Breast epithelium (tissue), 4 donors: Measurements from ENCODE around the gene RNF4. TPM values are rescaled to one million over a fixed set of nuclear protein-coding genes. Genes with fewer than 3 reads are reported as not detected.
A peak's percentile ranks its signal among the peaks of the same experiment; 100 is the strongest.

Experiments
- DNase-seq, 2 donors: peaks; one replicate each; pipeline ENCODE4 v3.0.0-alpha.2; 2019; ENCODE audit warnings: low spot score in 2 of 2
- H3K27ac ChIP-seq, 2 donors: fragments of 200-600 bp; sonication (generic) in 1 of 2; one replicate each; pipeline ENCODE4 v1.5.1; 2016 to 2019; ENCODE audit warnings: mild to moderate bottlenecking in 1 of 2
- H3K27me3 ChIP-seq, 2 donors: fragments of 200-600 bp; sonication (generic) in 1 of 2; one replicate each; pipeline versions ENCODE4 v1.5.1 to v1.6.0; 2017 to 2019; ENCODE audit warnings: control low read depth in 1 of 2, mild to moderate bottlenecking in 1 of 2
- H3K36me3 ChIP-seq: fragments of 200-600 bp; one replicate; pipeline ENCODE4 v1.5.1; 2019
- H3K4me1 ChIP-seq, 2 donors: fragments of 200-600 bp; sonication (generic); one replicate each; pipeline ENCODE4 v1.5.1; 2016 to 2019; ENCODE audit warnings: control low read depth in 1 of 2
- H3K4me3 ChIP-seq, 3 donors: fragments of 200-600 bp; sonication (generic); 1 replicate in 2 of 3; 2 replicates in 1 of 3; pipeline ENCODE4 v1.5.1; 2016 to 2019; ENCODE audit warnings: mild to moderate bottlenecking in 3 of 3, moderate library complexity in 2 of 3
- H3K9me3 ChIP-seq, 2 donors: fragments of 200-600 bp; sonication (generic) in 1 of 2; one replicate each; pipeline ENCODE4 v1.5.1; 2016 to 2019; ENCODE audit warnings: control low read depth in 1 of 2
- POLR2A ChIP-seq: fragments of 450-650 bp; IDR thresholded peaks from one replicate; pipeline ENCODE4 v1.6.1; 2016; ENCODE audit warnings: antibody characterized with exemption, mild to moderate bottlenecking, moderate library complexity
- POLR2AphosphoS5 ChIP-seq, 3 donors: sonication (generic); formaldehyde crosslinking; IDR thresholded peaks; one replicate each; pipeline ENCODE4 v1.6.1; 2017; ENCODE audit warnings: antibody characterized with exemption in 3 of 3
- intact Hi-C: fragments of 100-400 bp; cut with DNase I; formaldehyde crosslinking; loops from one replicate; pipeline ENCODE4 v1.15.1; 2023; ENCODE audit warnings: low total_unique reads
- total RNA-seq, 3 donors: library from RNA; depleted of rRNA; stranded (reverse); fragments of >200 nt; gene quantifications; one replicate each; pipeline ENCODE4 v1.1.0, GENCODE V29; 2016
- TF ChIP-seq, protein P1 (sequence below), 3 donors: fragments of 450-650 bp; IDR thresholded peaks; one replicate each; pipeline ENCODE4 v1.5.1; 2016 to 2017; ENCODE audit warnings: antibody characterized with exemption in 3 of 3, mild to moderate bottlenecking in 3 of 3, moderate library complexity in 3 of 3

The RNF4 gene
- total RNA-seq, 3 donors from 2014 or later: 35.7 to 52.7 (median 40.8) TPM

DNA sequence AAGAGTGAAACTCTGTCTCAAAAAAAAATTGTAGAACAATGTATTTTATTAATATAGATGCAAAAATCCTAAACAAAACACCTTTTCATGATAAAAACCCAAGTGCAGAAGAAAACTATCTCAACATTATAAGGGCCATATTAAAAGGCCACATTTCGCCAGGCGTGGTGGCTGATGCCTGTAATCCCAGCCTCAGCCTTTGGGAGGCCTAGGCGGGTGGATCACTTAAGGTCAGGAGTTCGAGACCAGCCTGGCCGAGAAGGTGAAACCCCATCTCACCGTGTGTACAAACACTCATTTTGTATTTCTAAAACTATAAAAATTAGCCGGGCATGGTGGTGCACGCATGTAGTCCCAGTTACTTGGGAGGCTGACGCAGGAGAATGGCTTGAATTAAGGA is 57.7 kb downstream of the RNF4 start:
- H3K9me3 ChIP-seq: no peaks in the 10 kb centered on the region
- no peak overlapping the region for H3K27ac ChIP-seq
- H3K4me3 ChIP-seq: no peak overlapping the region
- intact Hi-C loops: no loop called here
- DNase-seq: no peak
- no peak for TF ChIP-seq POLR2AphosphoS5 (IDR thresholded peaks at IDR 0.05)
- TF ChIP-seq, protein P1, sequence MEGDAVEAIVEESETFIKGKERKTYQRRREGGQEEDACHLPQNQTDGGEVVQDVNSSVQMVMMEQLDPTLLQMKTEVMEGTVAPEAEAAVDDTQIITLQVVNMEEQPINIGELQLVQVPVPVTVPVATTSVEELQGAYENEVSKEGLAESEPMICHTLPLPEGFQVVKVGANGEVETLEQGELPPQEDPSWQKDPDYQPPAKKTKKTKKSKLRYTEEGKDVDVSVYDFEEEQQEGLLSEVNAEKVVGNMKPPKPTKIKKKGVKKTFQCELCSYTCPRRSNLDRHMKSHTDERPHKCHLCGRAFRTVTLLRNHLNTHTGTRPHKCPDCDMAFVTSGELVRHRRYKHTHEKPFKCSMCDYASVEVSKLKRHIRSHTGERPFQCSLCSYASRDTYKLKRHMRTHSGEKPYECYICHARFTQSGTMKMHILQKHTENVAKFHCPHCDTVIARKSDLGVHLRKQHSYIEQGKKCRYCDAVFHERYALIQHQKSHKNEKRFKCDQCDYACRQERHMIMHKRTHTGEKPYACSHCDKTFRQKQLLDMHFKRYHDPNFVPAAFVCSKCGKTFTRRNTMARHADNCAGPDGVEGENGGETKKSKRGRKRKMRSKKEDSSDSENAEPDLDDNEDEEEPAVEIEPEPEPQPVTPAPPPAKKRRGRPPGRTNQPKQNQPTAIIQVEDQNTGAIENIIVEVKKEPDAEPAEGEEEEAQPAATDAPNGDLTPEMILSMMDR (IDR thresholded peaks at IDR 0.05): no peak
- TF ChIP-seq POLR2A: no peak
- H3K27me3 ChIP-seq: no peaks in the 10 kb centered on the region
- no peaks in the 10 kb centered on the region for H3K36me3 ChIP-seq
- H3K4me1 ChIP-seq: no peaks in the 10 kb centered on the region

DNA sequence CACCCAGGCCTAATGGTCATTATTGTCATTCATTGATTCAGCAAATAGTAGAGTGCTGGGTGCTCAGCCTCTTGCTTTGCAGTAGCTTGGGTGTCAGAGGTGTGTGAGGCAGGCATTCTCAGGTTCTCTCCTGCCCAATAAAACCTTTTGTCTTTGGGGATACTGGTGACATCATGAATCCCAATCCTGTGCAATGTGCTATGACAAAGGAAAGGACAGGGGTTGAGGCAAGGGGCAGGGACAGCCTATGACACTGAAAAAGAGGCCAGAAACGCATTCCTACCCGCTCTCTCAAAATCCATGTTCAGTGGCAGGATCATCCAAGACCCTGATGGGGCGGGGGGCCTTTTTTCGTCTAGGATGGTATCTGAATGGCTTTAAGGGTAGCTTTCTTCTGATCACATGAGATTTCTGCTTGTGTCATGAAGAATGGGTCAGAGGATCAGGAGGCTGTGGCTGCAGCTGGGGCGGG is 66.0 kb downstream of the RNF4 start:
- H3K36me3 ChIP-seq: no peaks in the 10 kb centered on the region
- intact Hi-C loops: loop anchor here (5.0 kb wide), 1 partner anchor 58 kb away; no protein-coding TSS in a partner anchor
- H3K4me3 ChIP-seq: peak overlapping the region; percentile 70 to 98 (median 76)
- H3K27ac ChIP-seq: peak overlapping the region; percentile 91 to 99
- no peaks in the 10 kb centered on the region for H3K9me3 ChIP-seq
- peaks cover 0 to 4% of the 10 kb centered on the region in 2 donors for H3K4me1 ChIP-seq
- no peaks in the 10 kb centered on the region for H3K27me3 ChIP-seq
- TF ChIP-seq POLR2A (no peak), POLR2AphosphoS5 (IDR thresholded peaks at IDR 0.05) (no peak)
- TF ChIP-seq, protein P1 (IDR thresholded peaks at IDR 0.05): no peak
- no peak for DNase-seq

DNA sequence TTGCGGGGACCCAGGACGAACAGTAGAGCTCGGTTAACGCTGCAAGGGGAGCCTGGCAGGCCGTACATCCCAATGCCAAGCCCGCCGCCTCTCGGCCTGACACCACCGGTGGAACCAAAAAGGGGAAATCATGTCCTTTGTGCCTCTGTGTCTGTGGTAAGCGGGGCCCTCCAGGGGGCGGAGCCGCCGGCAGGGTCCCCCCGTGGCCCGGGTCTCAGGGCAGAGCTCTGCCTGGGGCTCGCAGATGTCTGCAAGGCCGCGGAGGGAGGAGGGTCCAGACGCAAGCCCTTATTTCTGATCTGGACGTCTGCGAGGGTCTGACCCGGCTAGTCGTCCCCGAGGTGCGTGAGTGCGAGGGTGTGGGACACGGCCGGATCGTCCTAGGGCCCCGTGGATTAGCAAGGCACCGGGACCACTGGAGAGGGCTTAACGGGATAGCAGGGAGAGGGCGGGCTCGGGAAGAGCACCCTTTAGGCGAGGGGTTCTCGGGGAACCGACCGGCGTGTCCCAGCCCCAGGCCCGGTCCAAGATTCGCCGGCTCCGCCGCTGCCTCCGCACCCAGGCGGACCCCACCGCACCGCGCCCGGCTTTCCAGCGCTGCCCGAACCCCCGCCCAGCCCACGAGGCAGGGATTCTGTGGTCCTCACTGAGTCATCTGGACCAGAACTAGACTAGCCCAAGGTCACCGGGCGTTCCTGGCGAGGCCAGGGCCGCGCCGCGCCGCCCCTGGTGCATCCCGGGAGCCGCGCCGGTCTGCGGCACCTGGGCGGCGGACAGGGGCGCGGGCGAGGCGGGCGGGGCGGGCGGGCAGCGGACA is 66.7 kb downstream of the RNF4 start:
- H3K4me3 ChIP-seq: peak overlapping the region; percentile 70 to 98 (median 76)
- H3K27ac ChIP-seq: peak overlapping the region; percentile 91 to 99
- no peaks in the 10 kb centered on the region for H3K9me3 ChIP-seq
- no peaks in the 10 kb centered on the region for H3K27me3 ChIP-seq
- TF ChIP-seq POLR2AphosphoS5 (IDR thresholded peaks at IDR 0.05) (no peak), POLR2A (no peak)
- TF ChIP-seq, protein P1 (IDR thresholded peaks at IDR 0.05): no peak
- H3K36me3 ChIP-seq: no peaks in the 10 kb centered on the region
- H3K4me1 ChIP-seq: peaks cover 0 to 4% of the 10 kb centered on the region in 2 donors
- intact Hi-C loops: loop anchor here (5.0 kb wide), 1 partner anchor 58 kb away; no protein-coding TSS in a partner anchor
- DNase-seq: peak in 1 of 2 donors; percentile 35

DNA sequence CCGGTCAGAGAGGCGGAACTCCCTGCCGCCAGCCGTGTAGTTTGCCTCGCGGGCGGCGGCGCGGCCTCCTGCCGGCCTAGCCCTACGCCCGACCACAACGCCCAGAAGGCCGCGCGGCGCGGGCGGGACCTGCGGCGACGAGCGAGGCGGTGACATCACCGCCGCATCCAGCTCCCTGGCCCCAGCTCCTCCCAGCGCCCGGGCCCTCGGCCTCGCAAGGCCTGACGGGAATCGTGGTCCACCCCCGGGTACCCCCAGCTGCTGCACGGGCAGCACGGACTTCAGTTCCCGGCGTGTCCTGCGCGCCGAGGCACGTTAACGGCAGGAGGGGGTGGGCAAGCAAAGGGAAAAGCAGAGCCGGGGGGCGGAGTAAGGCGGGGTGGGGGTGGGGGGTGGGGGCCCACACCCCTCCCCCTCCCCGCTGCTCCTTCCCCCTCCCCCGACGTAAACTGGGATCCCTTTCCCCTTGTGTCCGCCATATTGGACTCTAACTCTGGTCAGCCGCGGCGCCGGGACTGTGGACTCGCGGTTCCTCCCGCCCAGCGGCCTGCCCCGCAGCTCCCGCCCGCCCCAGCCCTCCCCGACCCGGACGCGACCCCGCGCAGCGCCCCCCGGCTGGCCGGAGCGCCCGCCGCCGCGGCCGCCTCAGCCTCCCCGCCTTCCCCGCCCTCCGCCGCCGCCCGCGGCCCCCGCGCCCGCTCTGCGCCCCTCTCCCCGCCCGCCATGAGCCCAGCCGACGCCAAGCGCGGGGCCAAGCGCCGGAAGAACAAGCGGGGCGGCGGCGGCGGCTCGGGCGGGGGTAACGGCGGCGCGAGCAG is 67.5 kb downstream of the RNF4 start, which contains the start of gene FAM193A:
Gene FAM193A, plus strand, starts transcription at position 455 of the 818 bp plus-strand sequence. Its CDS starts 269 bp downstream, at position 724.
- Histone ChIP-seq H3K36me3 (no peaks in the 10 kb centered on the region), H3K4me1 (peaks cover 0 to 4% of the 10 kb centered on the region in 2 donors), H3K27me3 (no peaks in the 10 kb centered on the region), H3K9me3 (no peaks in the 10 kb centered on the region), H3K4me3 (peak within 1 kb of the TSS; percentile 70 to 98 (median 76)), H3K27ac (peak within 1 kb of the TSS; percentile 91 to 99)
- peak; percentile 99 for DNase-seq
- TF ChIP-seq, protein P1 (IDR thresholded peaks at IDR 0.05): no peak
- TF ChIP-seq POLR2AphosphoS5 (IDR thresholded peaks at IDR 0.05): peak; percentile 53 to 85 (median 68)
- TF ChIP-seq POLR2A: no peak
- intact Hi-C loops: loop anchor here (5.0 kb wide), 1 partner anchor 59 kb away; no protein-coding TSS in a partner anchor
